Measurements from ENCODE around the gene PDGFB. TPM values are rescaled to one million over a fixed set of nuclear protein-coding genes. Genes with fewer than 3 reads are reported as not detected.

PDGFB gene
- total RNA-seq, 2 donors from 2014 or later: 9.9 to 16.4 TPM

DNA sequence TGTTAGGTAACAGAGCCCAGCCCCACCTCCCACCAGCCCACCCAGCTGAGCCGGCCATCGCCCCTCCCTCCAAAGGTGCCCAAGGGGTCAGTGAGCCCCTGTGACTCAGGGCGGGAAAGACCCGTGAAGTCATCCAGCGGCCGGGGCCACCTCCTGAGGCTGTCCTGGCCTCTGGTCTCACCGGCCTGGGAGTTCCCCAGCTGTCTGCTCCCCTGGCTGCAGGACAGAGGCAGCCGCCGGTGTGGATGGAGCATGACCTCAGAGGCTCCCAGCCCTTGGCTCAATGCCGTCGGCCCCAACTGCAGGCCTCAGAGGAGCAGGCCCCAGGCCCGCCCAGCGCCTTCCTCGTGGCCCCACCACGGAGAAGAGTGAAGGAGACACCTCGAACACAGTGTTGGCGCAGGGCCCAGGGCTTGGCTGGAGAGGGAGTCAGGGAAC is 46.0 kb upstream of the PDGFB start:
- peak; percentile 41 for DNase-seq (ENCODE audit: low spot score)
- TF ChIP-seq, protein P1, sequence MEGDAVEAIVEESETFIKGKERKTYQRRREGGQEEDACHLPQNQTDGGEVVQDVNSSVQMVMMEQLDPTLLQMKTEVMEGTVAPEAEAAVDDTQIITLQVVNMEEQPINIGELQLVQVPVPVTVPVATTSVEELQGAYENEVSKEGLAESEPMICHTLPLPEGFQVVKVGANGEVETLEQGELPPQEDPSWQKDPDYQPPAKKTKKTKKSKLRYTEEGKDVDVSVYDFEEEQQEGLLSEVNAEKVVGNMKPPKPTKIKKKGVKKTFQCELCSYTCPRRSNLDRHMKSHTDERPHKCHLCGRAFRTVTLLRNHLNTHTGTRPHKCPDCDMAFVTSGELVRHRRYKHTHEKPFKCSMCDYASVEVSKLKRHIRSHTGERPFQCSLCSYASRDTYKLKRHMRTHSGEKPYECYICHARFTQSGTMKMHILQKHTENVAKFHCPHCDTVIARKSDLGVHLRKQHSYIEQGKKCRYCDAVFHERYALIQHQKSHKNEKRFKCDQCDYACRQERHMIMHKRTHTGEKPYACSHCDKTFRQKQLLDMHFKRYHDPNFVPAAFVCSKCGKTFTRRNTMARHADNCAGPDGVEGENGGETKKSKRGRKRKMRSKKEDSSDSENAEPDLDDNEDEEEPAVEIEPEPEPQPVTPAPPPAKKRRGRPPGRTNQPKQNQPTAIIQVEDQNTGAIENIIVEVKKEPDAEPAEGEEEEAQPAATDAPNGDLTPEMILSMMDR (IDR thresholded peaks at IDR 0.05): no peak
- TF ChIP-seq POLR2AphosphoS5 (IDR thresholded peaks at IDR 0.05): peak; percentile 50
- Histone ChIP-seq H3K9me3 (no peaks in the 10 kb centered on the region), H3K4me1 (replicated peaks) (peaks cover 23% of the 10 kb centered on the region), H3K4me3 (no peak overlapping the region), H3K27me3 (replicated peaks; ENCODE audit: insufficient read depth) (no peaks in the 10 kb centered on the region), H3K36me3 (no peaks in the 10 kb centered on the region), H3K27ac (peak overlapping the region; percentile 61 to 71)
- intact Hi-C loops (cut with DNase I): no loop called here
- WGBS: 25% methylated on average over 17 of the region's 17 CpGs

GRCh38 chr22:39289975-39290720 is 45.4 kb upstream of the PDGFB start:
- no peak for TF ChIP-seq POLR2A (IDR thresholded peaks at IDR 0.05)
- no peak for TF ChIP-seq POLR2AphosphoS5 (IDR thresholded peaks at IDR 0.05)
- TF ChIP-seq, protein P1 (IDR thresholded peaks at IDR 0.05): no peak
- Histone ChIP-seq H3K36me3 (no peaks in the 10 kb centered on the region), H3K4me3 (no peak overlapping the region), H3K27ac (peak overlapping the region; percentile 61 to 71), H3K27me3 (replicated peaks; ENCODE audit: insufficient read depth) (no peaks in the 10 kb centered on the region), H3K9me3 (no peaks in the 10 kb centered on the region), H3K4me1 (replicated peaks) (peaks cover 23% of the 10 kb centered on the region)
- intact Hi-C loops (cut with DNase I): no loop called here
- DNase-seq (ENCODE audit: low spot score): no peak
- 83% methylated on average over 16 of the region's 16 CpGs for WGBS

GRCh38 chr22:39289533-39289932 is 44.8 kb upstream of the PDGFB start:
- H3K4me1 ChIP-seq (replicated peaks): peaks cover 23% of the 10 kb centered on the region
- TF ChIP-seq POLR2AphosphoS5 (IDR thresholded peaks at IDR 0.05) (no peak), POLR2A (IDR thresholded peaks at IDR 0.05) (no peak)
- TF ChIP-seq, protein P1 (IDR thresholded peaks at IDR 0.05): no peak
- no peak overlapping the region for H3K4me3 ChIP-seq
- H3K27ac ChIP-seq: no peak overlapping the region
- H3K27me3 ChIP-seq (replicated peaks; ENCODE audit: insufficient read depth): no peaks in the 10 kb centered on the region
- no peaks in the 10 kb centered on the region for H3K9me3 ChIP-seq
- intact Hi-C loops (cut with DNase I): no loop called here
- WGBS: 73% methylated on average over 14 of the region's 14 CpGs
- DNase-seq (ENCODE audit: low spot score): no peak
- no peaks in the 10 kb centered on the region for H3K36me3 ChIP-seq

DNA sequence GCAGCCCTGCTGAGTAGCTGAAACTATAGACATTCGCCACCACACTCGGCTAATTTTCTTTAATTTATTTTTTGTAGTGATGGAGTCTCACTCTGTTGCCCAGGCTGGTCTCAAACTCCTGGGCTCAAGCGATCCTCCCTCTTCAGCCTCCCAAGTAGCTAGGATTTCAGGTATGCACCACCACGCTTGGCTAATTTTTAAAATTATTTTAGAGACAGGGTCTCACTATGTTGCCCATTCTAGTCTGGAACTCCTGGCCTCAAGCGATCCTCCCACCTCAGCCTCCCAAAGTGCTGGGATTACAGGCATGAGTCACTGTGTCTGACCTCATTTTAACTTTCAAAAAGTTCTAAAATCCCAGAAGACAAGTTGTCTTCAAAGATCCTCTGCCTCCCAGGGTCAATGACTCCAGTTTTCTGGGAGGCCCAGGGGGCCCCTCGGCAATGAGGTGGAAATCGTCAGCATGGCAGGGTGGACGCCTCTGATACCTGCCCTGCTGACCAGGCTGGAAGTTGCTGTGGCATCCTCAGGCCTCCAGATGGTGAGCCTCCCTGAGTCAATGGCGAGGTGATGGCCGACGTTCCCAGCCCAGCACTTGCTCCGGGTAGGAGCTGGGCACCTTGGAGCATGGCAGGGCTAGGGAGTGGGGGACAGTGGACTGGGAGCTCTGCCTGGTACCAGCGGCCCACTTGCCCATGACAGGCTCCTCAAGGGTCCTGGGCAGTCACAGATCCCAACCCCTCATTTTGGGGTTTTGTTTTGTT is 43.5 kb upstream of the PDGFB start:
- TF ChIP-seq POLR2AphosphoS5 (IDR thresholded peaks at IDR 0.05) (no peak), POLR2A (IDR thresholded peaks at IDR 0.05) (no peak)
- TF ChIP-seq, protein P1 (IDR thresholded peaks at IDR 0.05): no peak
- 96% methylated on average over 13 of the region's 13 CpGs for WGBS
- intact Hi-C loops (cut with DNase I): no loop called here
- H3K36me3 ChIP-seq: no peaks in the 10 kb centered on the region
- no peak overlapping the region for H3K27ac ChIP-seq
- no peaks in the 10 kb centered on the region for H3K9me3 ChIP-seq
- no peaks in the 10 kb centered on the region for H3K27me3 ChIP-seq (replicated peaks; ENCODE audit: insufficient read depth)
- H3K4me3 ChIP-seq: no peak overlapping the region
- DNase-seq (ENCODE audit: low spot score): no peak
- peaks cover 16% of the 10 kb centered on the region for H3K4me1 ChIP-seq (replicated peaks)

Data from prostate gland (tissue), 2 donors.